ENCODE measurements around the gene HSPA6. TPM values are rescaled to one million over a fixed set of nuclear protein-coding genes. Genes with fewer than 3 reads are reported as not detected.

Gene HSPA6
- total RNA-seq, 1 donor from 2014 or later = not detected

DNA sequence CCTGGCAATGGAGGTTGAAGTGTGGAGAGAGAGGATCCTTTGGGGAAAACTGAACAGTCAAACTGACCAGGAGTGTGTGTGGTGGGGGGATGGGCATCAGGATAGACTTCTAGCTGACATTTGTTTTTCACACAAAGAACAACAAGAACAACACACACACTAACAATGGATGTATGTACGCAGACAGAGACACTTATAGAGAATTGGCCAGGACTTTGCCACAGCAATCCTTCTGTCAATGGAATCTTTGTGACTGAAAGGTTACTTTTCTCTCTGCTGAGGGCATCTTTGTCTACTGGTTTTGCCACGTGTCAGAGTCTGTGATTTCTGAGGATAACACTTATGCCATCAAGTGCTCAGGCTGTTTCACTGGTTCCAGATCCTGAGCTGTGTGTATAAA is 31.5 kb upstream of the HSPA6 start:
- Histone ChIP-seq H3K27me3 (peaks cover 38% of the 10 kb centered on the region), H3K9ac (no peak overlapping the region), H3K27ac (no peak overlapping the region), H3K36me3 (no peaks in the 10 kb centered on the region), H3K79me2 (ENCODE audit: low read depth) (no peaks in the 10 kb centered on the region), H3F3A (ENCODE audit: low read depth) (no peaks in the 10 kb centered on the region), H3K4me1 (no peaks in the 10 kb centered on the region), H3K4me3 (no peak overlapping the region), H3K4me2 (no peak overlapping the region), H3K9me3 (ENCODE audit: low read depth) (no peaks in the 10 kb centered on the region), H4K20me1 (ENCODE audit: low read depth) (no peaks in the 10 kb centered on the region), H2AFZ (replicated peaks) (no peak overlapping the region)
- Mint-ChIP-seq H3K9me3 (no peaks in the 10 kb centered on the region), H3K4me1 (no peaks in the 10 kb centered on the region), H3K36me3 (no peaks in the 10 kb centered on the region), H3K4me3 (no peak overlapping the region), H3K27ac (no peak overlapping the region), H3K27me3 (ENCODE audit: insufficient read depth, low read depth) (peaks cover 9% of the 10 kb centered on the region)
- no peak for TF ChIP-seq EZH2phosphoT487 (IDR thresholded peaks at IDR 0.05)
- TF ChIP-seq, protein P1, sequence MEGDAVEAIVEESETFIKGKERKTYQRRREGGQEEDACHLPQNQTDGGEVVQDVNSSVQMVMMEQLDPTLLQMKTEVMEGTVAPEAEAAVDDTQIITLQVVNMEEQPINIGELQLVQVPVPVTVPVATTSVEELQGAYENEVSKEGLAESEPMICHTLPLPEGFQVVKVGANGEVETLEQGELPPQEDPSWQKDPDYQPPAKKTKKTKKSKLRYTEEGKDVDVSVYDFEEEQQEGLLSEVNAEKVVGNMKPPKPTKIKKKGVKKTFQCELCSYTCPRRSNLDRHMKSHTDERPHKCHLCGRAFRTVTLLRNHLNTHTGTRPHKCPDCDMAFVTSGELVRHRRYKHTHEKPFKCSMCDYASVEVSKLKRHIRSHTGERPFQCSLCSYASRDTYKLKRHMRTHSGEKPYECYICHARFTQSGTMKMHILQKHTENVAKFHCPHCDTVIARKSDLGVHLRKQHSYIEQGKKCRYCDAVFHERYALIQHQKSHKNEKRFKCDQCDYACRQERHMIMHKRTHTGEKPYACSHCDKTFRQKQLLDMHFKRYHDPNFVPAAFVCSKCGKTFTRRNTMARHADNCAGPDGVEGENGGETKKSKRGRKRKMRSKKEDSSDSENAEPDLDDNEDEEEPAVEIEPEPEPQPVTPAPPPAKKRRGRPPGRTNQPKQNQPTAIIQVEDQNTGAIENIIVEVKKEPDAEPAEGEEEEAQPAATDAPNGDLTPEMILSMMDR (IDR thresholded peaks at IDR 0.05) = no peak
- no peak for TF ChIP-seq EZH2 (IDR thresholded peaks at IDR 0.05)
- DNase-seq (ENCODE audit: low spot score) = no peak

DNA sequence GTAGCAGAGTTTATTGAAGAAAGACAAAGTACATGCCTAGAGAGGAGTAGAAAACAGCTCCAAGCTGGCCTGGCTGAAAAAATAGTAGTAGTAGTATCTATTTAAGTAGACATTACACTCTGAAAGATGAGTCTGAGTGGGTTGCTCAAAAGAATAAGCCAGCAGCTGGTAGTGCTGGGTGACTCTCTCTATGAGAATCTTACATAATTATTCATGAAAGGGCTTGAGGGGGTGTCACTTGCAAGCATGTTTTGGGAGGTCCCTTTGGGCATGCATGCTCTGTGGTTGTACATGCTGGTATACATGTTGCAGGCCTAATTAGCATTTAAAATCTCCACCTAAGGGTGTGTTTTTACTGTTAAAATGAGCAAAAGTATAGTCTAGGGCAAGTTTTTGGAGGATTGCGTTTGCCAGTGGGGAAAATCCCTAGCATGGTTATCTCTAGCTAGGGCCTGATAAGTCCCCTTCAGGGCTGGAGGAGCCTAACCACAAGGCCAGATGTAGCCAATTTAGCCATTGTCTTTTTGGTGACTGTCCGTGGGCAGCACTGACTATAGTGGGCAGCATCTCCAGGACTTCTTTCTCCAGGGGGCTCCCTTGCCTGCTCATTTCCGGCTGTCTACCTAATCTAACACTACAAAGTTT is 30.1 kb upstream of the HSPA6 start:
- H3K79me2 ChIP-seq (ENCODE audit: low read depth) = no peaks in the 10 kb centered on the region
- no peak for TF ChIP-seq EZH2phosphoT487 (IDR thresholded peaks at IDR 0.05)
- TF ChIP-seq EZH2 (IDR thresholded peaks at IDR 0.05) = no peak
- TF ChIP-seq, protein P1 (IDR thresholded peaks at IDR 0.05) = no peak
- no peak overlapping the region for H3K27ac Mint-ChIP-seq
- no peaks in the 10 kb centered on the region for H3K36me3 Mint-ChIP-seq
- H3K4me2 ChIP-seq = no peak overlapping the region
- no peak for DNase-seq (ENCODE audit: low spot score)
- H3F3A ChIP-seq (ENCODE audit: low read depth) = no peaks in the 10 kb centered on the region
- no peak overlapping the region for H3K9ac ChIP-seq
- H3K4me3 ChIP-seq = no peak overlapping the region
- no peaks in the 10 kb centered on the region for H3K27me3 Mint-ChIP-seq (ENCODE audit: insufficient read depth, low read depth)
- H3K4me3 Mint-ChIP-seq = no peak overlapping the region
- peaks cover 38% of the 10 kb centered on the region for H3K27me3 ChIP-seq
- no peaks in the 10 kb centered on the region for H3K9me3 ChIP-seq (ENCODE audit: low read depth)
- H3K4me1 ChIP-seq = no peaks in the 10 kb centered on the region
- H3K4me1 Mint-ChIP-seq = no peaks in the 10 kb centered on the region
- no peak overlapping the region for H2AFZ ChIP-seq (replicated peaks)
- no peak overlapping the region for H3K27ac ChIP-seq
- H4K20me1 ChIP-seq (ENCODE audit: low read depth) = no peaks in the 10 kb centered on the region
- no peaks in the 10 kb centered on the region for H3K36me3 ChIP-seq
- H3K9me3 Mint-ChIP-seq = no peaks in the 10 kb centered on the region

DNA sequence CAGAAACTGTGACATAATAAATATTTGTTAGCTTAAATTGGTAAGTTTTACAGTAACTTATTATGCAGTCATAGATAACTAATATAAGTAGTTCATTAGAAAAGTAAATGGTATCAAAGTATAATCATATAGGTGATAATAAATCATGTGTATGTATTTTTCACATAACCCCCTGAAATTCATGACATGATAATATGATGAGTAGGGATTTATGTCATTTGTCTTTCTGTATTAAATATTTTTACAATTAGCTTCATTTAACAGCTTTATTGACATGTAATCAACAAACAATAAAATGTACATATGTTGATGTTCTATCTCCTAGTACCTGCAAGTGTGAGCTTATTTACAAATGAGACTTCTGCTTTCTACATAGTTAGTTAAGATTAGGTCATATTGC is 28.9 kb upstream of the HSPA6 start:
- DNase-seq (ENCODE audit: low spot score) = no peak
- Histone ChIP-seq H3K4me1 (no peaks in the 10 kb centered on the region), H3K27me3 (peaks cover 38% of the 10 kb centered on the region), H3F3A (ENCODE audit: low read depth) (no peaks in the 10 kb centered on the region), H3K36me3 (no peaks in the 10 kb centered on the region), H3K9ac (no peak overlapping the region), H4K20me1 (ENCODE audit: low read depth) (no peaks in the 10 kb centered on the region), H3K9me3 (ENCODE audit: low read depth) (no peaks in the 10 kb centered on the region), H2AFZ (replicated peaks) (no peak overlapping the region), H3K4me3 (no peak overlapping the region), H3K79me2 (ENCODE audit: low read depth) (no peaks in the 10 kb centered on the region), H3K27ac (no peak overlapping the region), H3K4me2 (no peak overlapping the region)
- no peaks in the 10 kb centered on the region for H3K36me3 Mint-ChIP-seq
- no peak overlapping the region for H3K27ac Mint-ChIP-seq
- H3K9me3 Mint-ChIP-seq = no peaks in the 10 kb centered on the region
- no peaks in the 10 kb centered on the region for H3K4me1 Mint-ChIP-seq
- H3K4me3 Mint-ChIP-seq = no peak overlapping the region
- TF ChIP-seq, protein P1 (IDR thresholded peaks at IDR 0.05) = no peak
- TF ChIP-seq EZH2 (IDR thresholded peaks at IDR 0.05) = no peak
- TF ChIP-seq EZH2phosphoT487 (IDR thresholded peaks at IDR 0.05) = no peak
- H3K27me3 Mint-ChIP-seq (ENCODE audit: insufficient read depth, low read depth) = peaks cover 3% of the 10 kb centered on the region
